BLaER1 treated with 17β-estradiol and CSF1 and Interleukin-3, amounts not matched to agents 10 nM and 100 nM (cell line): ENCODE measurements around the gene GRN.
"Not testable (repeated sequence)": the region's sequence is repeated elsewhere in the genome, so short reads cannot be mapped to it uniquely, and the experiment has no call there.

Experiments used
- H3K27ac ChIP-seq, 11 experiments: shearing (Covaris generic); formaldehyde crosslinking; 2 replicates each; pipeline ENCODE4 v1.8.1; 2022
- H3K27me3 ChIP-seq, 11 experiments: shearing (Covaris generic); formaldehyde crosslinking; 2 replicates each; pipeline ENCODE4 v1.8.1; 2022
- H3K36me3 ChIP-seq, 11 experiments: shearing (Covaris generic); formaldehyde crosslinking; 2 replicates each; pipeline ENCODE4 v1.8.1; 2022
- H3K4me1 ChIP-seq, 10 experiments: shearing (Covaris generic); formaldehyde crosslinking; 2 replicates each; pipeline ENCODE4 v1.8.1; 2022
- H3K4me2 ChIP-seq, 11 experiments: shearing (Covaris generic); formaldehyde crosslinking; 2 replicates each; pipeline ENCODE4 v1.8.1; 2022
- H3K4me3 ChIP-seq, 10 experiments: shearing (Covaris generic); formaldehyde crosslinking; 2 replicates each; pipeline ENCODE4 v1.8.1; 2022
- H3K9ac ChIP-seq, 11 experiments: shearing (Covaris generic); formaldehyde crosslinking; 2 replicates each; pipeline ENCODE4 v1.8.1; 2022
- H3K9me3 ChIP-seq, 11 experiments: shearing (Covaris generic); formaldehyde crosslinking; replicated peaks in 1 of 11; 2 replicates each; pipeline ENCODE4 v1.8.1; 2022
- H4K20me1 ChIP-seq, 11 experiments: shearing (Covaris generic); formaldehyde crosslinking; 2 replicates each; pipeline ENCODE4 v1.8.1; 2022
- Cebpa-rat ChIP-seq, 11 experiments: shearing (Covaris generic); IDR thresholded peaks; 2 replicates each; pipeline ENCODE4 v1.8.1; 2022

Gene GRN

GRCh38 chr17:44334727-44335126 is 10.4 kb upstream of the GRN start:
- no peak for TF ChIP-seq Cebpa-rat (IDR thresholded peaks at IDR 0.05)
- H4K20me1 ChIP-seq: no peaks in the 10 kb centered on the region
- H3K36me3 ChIP-seq: no peaks in the 10 kb centered on the region
- H3K9ac ChIP-seq: no peak overlapping the region
- 0 out of 22 replicates have a peak overlapping the region, but pooled peaks of 1 of the 11 experiments have one; percentile 50 for H3K27ac ChIP-seq
- peaks cover 23 to 67% (median 49%) of the 10 kb centered on the region in 10 experiments for H3K4me1 ChIP-seq
- no peak overlapping the region for H3K4me3 ChIP-seq
- H3K4me2 ChIP-seq: peak overlapping the region in 8 of 11 experiments; percentile 23 to 81 (median 42); a peak in 9 of 22 replicates
- H3K27me3 ChIP-seq: no peaks in the 10 kb centered on the region
- H3K9me3 ChIP-seq: no peaks in the 10 kb centered on the region

- Histone ChIP-seq H3K4me1 (peaks cover 23 to 76% (median 54%) of the 10 kb centered on the region in 10 experiments), H3K9me3 (peaks cover 0 to 5% (median 0%) of the 10 kb centered on the region in 11 experiments; a peak in 3 of 22 replicates), H4K20me1 (no peaks in the 10 kb centered on the region), H3K9ac (no peak overlapping the region), H3K27ac (no peak overlapping the region), H3K27me3 (no peaks in the 10 kb centered on the region), H3K4me3 (no peak overlapping the region), H3K36me3 (no peaks in the 10 kb centered on the region), H3K4me2 (peak overlapping the region in 2 of 11 experiments; percentile 75 to 81; a peak in 4 of 22 replicates)
- no peak for TF ChIP-seq Cebpa-rat (IDR thresholded peaks at IDR 0.05)
These were observed 9.5 kb upstream of the GRN start for GRCh38 chr17:44335564-44335963.

GRCh38 chr17:44335968-44336367 is 9.1 kb upstream of the GRN start:
- Histone ChIP-seq H3K4me1 (peaks cover 20 to 75% (median 52%) of the 10 kb centered on the region in 10 experiments), H3K4me3 (no peak overlapping the region), H3K9me3 (peaks cover 0 to 7% (median 0%) of the 10 kb centered on the region in 11 experiments; a peak in 3 of 22 replicates), H3K27me3 (no peaks in the 10 kb centered on the region), H3K9ac (no peak overlapping the region), H3K27ac (no peak overlapping the region), H3K4me2 (peak overlapping the region in 2 of 11 experiments; percentile 75 to 81; a peak in 4 of 22 replicates), H3K36me3 (no peaks in the 10 kb centered on the region), H4K20me1 (no peaks in the 10 kb centered on the region)
- no peak for TF ChIP-seq Cebpa-rat (IDR thresholded peaks at IDR 0.05)

GRCh38 chr17:44338702-44339101 is 6.4 kb upstream of the GRN start:
- Histone ChIP-seq H3K27me3 (no peaks in the 10 kb centered on the region), H3K9me3 (peaks cover 0 to 7% (median 0%) of the 10 kb centered on the region in 11 experiments; a peak in 3 of 22 replicates), H3K4me3 (no peak overlapping the region), H3K27ac (peak overlapping the region in 2 of 11 experiments; percentile 39 to 46; a peak in 4 of 22 replicates), H3K4me1 (peaks cover 9 to 65% (median 33%) of the 10 kb centered on the region in 10 experiments; a peak in 19 of 20 replicates), H4K20me1 (no peaks in the 10 kb centered on the region), H3K4me2 (peak overlapping the region; percentile 6 to 70 (median 55); a peak in 18 of 22 replicates), H3K36me3 (no peaks in the 10 kb centered on the region), H3K9ac (peak overlapping the region in 3 of 11 experiments; percentile 2 to 37 (median 31); a peak in 3 of 22 replicates)
- no peak for TF ChIP-seq Cebpa-rat (IDR thresholded peaks at IDR 0.05)

- not testable (repeated sequence) for H3K9ac ChIP-seq, H3K36me3 ChIP-seq, H3K27me3 ChIP-seq, H4K20me1 ChIP-seq, H3K9me3 ChIP-seq, H3K4me3 ChIP-seq
- peak overlapping the region in 4 of 11 experiments; percentile 28 to 48 (median 35); a peak in 5 of 22 replicates for H3K27ac ChIP-seq
- H3K4me1 ChIP-seq: peaks cover 17 to 57% (median 32%) of the 10 kb centered on the region in 10 experiments
- peak overlapping the region in 6 of 11 experiments; percentile 28 to 63 (median 40); a peak in 10 of 22 replicates for H3K4me2 ChIP-seq
These were observed 4.5 kb upstream of the GRN start for GRCh38 chr17:44340553-44340952.

GRCh38 chr17:44343510-44344209 is 1.4 kb upstream of the GRN start:
- Histone ChIP-seq H3K36me3 (peaks cover 0 to 2% (median 0%) of the 10 kb centered on the region in 11 experiments; a peak in 5 of 22 replicates), H3K27me3 (no peaks in the 10 kb centered on the region), H3K9ac (peak overlapping the region in 4 of 11 experiments; percentile 15 to 85 (median 62); a peak in 2 of 22 replicates), H3K4me2 (peak overlapping the region; percentile 74 to 97 (median 94); a peak in 20 of 22 replicates), H3K4me3 (no peak overlapping the region), H3K9me3 (peaks cover 0 to 7% (median 0%) of the 10 kb centered on the region in 11 experiments; a peak in 3 of 22 replicates), H3K27ac (0 out of 22 replicates have a peak overlapping the region, but pooled peaks of 3 of the 11 experiments have one; percentile 78 to 95 (median 89)), H4K20me1 (peaks cover 0 to 31% (median 11%) of the 10 kb centered on the region in 11 experiments; a peak in 16 of 22 replicates), H3K4me1 (peaks cover 45 to 71% (median 56%) of the 10 kb centered on the region in 10 experiments)
- TF ChIP-seq Cebpa-rat (IDR thresholded peaks at IDR 0.05): no peak

GRCh38 chr17:44345454-44346026 is 438 bp downstream of the GRN start:
- peak overlapping the region; percentile 84 to 98 (median 94) for H3K4me2 ChIP-seq
- peaks cover 49 to 70% (median 57%) of the 10 kb centered on the region in 10 experiments for H3K4me1 ChIP-seq
- H3K4me3 ChIP-seq: peak overlapping the region; percentile 78 to 99 (median 84)
- no peaks in the 10 kb centered on the region for H3K27me3 ChIP-seq
- H3K9me3 ChIP-seq: peaks cover 0 to 2% (median 0%) of the 10 kb centered on the region in 11 experiments; a peak in 3 of 22 replicates
- peak overlapping the region; percentile 81 to 96 (median 85) for H3K9ac ChIP-seq
- peaks cover 0 to 21% (median 15%) of the 10 kb centered on the region in 11 experiments; a peak in 16 of 22 replicates for H3K36me3 ChIP-seq
- no peak for TF ChIP-seq Cebpa-rat (IDR thresholded peaks at IDR 0.05)
- peak overlapping the region; percentile 64 to 96 (median 84) for H3K27ac ChIP-seq
- H4K20me1 ChIP-seq: peaks cover 5 to 50% (median 17%) of the 10 kb centered on the region in 11 experiments; a peak in 17 of 22 replicates

- Histone ChIP-seq H3K9me3 (no peaks in the 10 kb centered on the region), H3K36me3 (peaks cover 4 to 28% (median 22%) of the 10 kb centered on the region in 11 experiments; a peak in 21 of 22 replicates), H3K4me2 (peak overlapping the region; percentile 84 to 98 (median 94)), H3K9ac (peak overlapping the region; percentile 81 to 96 (median 85); a peak in 21 of 22 replicates), H3K4me1 (peaks cover 49 to 69% (median 57%) of the 10 kb centered on the region in 10 experiments), H3K27ac (peak overlapping the region in 8 of 11 experiments; percentile 78 to 96 (median 84); a peak in 10 of 22 replicates), H3K4me3 (peak overlapping the region; percentile 78 to 99 (median 84)), H4K20me1 (peaks cover 5 to 57% (median 21%) of the 10 kb centered on the region in 11 experiments; a peak in 17 of 22 replicates), H3K27me3 (no peaks in the 10 kb centered on the region)
- no peak for TF ChIP-seq Cebpa-rat (IDR thresholded peaks at IDR 0.05)
These were observed 1.2 kb downstream of the GRN start for GRCh38 chr17:44346064-44346844.

GRCh38 chr17:44347206-44348055 is 2.3 kb downstream of the GRN start:
- Histone ChIP-seq H3K4me2 (peak overlapping the region; percentile 84 to 98 (median 94)), H3K9ac (peak overlapping the region; percentile 47 to 95 (median 66); a peak in 21 of 22 replicates), H4K20me1 (peaks cover 12 to 69% (median 33%) of the 10 kb centered on the region in 11 experiments; a peak in 18 of 22 replicates), H3K4me3 (peak overlapping the region in 7 of 10 experiments; percentile 12 to 99 (median 42); a peak in 10 of 20 replicates), H3K27ac (peak overlapping the region; percentile 35 to 86 (median 77); a peak in 21 of 22 replicates), H3K4me1 (peaks cover 49 to 69% (median 57%) of the 10 kb centered on the region in 10 experiments), H3K36me3 (peaks cover 16 to 40% (median 34%) of the 10 kb centered on the region in 11 experiments)
- not testable (repeated sequence) for H3K27me3 ChIP-seq, H3K9me3 ChIP-seq
